B cell (primary cell): ENCODE data around the gene KCNQ1OT1. TPM values are rescaled to one million over a fixed set of nuclear protein-coding genes. Genes with fewer than 3 reads are reported as not detected.

Experiments used
- ATAC-seq: fragments of 200-7000 bp; cut with Tn5 transposase; one replicate; pipeline ENCODE4 v1.10.0; 2021; ENCODE audit warnings: low read depth, mild to moderate bottlenecking, moderate number of reproducible peaks, moderate library complexity
- CTCF ChIA-PET: fragments of 350-600 bp; sonication (Branson Sonifier 250); formaldehyde crosslinking; loops from one replicate; lab custom pipeline; 2021; ENCODE audit warnings: antibody characterized with exemption, inconsistent platforms; lab: Charles Lee
- POLR2A ChIA-PET: fragments of 350-600 bp; sonication (Branson Sonifier 250); formaldehyde crosslinking; loops from one replicate; lab custom pipeline; 2021; ENCODE audit warnings: antibody characterized with exemption; lab: Charles Lee
- DNase-seq: peaks from one replicate; pipeline ENCODE4 v3.0.0; 2013
- H2AFZ ChIP-seq: 2 replicates; pipeline ENCODE4 v1.6.1; 2012; ENCODE audit warnings: mild to moderate bottlenecking, low read depth, low read length; ENCODE audit not compliant: insufficient read depth, poor library complexity, severe bottlenecking
- H3K27ac ChIP-seq, 2 donors: 1 replicate in 1 of 2; 2 replicates in 1 of 2; pipeline ENCODE4 v1.5.1; 2012 to 2013; ENCODE audit warnings: low read length in 2 of 2, mild to moderate bottlenecking in 2 of 2, moderate library complexity in 1 of 2
- H3K27me3 ChIP-seq, 4 experiments: fragments of 200-600 bp in 1 of 4; sonication (generic) in 1 of 4; replicated peaks in 1 of 4; 1 replicate in 2 of 4; 2 replicates in 2 of 4; pipeline versions ENCODE4 v1.6.1 to v1.7.0; 2013 to 2016; ENCODE audit warnings: low read length in 3 of 4, mild to moderate bottlenecking in 2 of 4, mixed read lengths in 1 of 4, moderate library complexity in 1 of 4; ENCODE audit not compliant: insufficient read depth in 4 of 4, control insufficient read depth in 3 of 4; ENCODE audit errors: control extremely low read depth in 1 of 4
- H3K36me3 ChIP-seq, 2 experiments: replicated peaks in 1 of 2; 1 replicate in 1 of 2; 2 replicates in 1 of 2; pipeline versions ENCODE4 v1.6.1 to v1.7.1; 2013; ENCODE audit warnings: low read length in 1 of 2; ENCODE audit not compliant: insufficient read depth in 2 of 2, control insufficient read depth in 1 of 2; ENCODE audit errors: control extremely low read depth in 1 of 2, extremely low read depth in 1 of 2
- H3K4me1 ChIP-seq, 2 donors: fragments of 200-600 bp in 1 of 2; sonication (generic) in 1 of 2; 1 replicate in 1 of 2; 2 replicates in 1 of 2; pipeline versions ENCODE4 v1.5.1 to v1.6.1; 2013 to 2017; ENCODE audit warnings: low read length in 2 of 2; ENCODE audit not compliant: control insufficient read depth in 2 of 2, insufficient read depth in 2 of 2
- H3K4me2 ChIP-seq: replicated peaks from 2 replicates; pipeline ENCODE3; 2012; ENCODE audit warnings: mild to moderate bottlenecking, low read depth, low read length; ENCODE audit not compliant: poor library complexity, severe bottlenecking
- H3K4me3 ChIP-seq, 5 experiments: fragments of 200-600 bp in 1 of 5; sonication (generic) in 1 of 5; 1 replicate in 3 of 5; 2 replicates in 2 of 5; pipeline versions ENCODE4 v1.5.1 to v1.7.0; 2011 to 2016; ENCODE audit warnings: low read length in 4 of 5, mild to moderate bottlenecking in 4 of 5, low read depth in 2 of 5, control low read depth in 1 of 5, moderate library complexity in 1 of 5; ENCODE audit not compliant: insufficient read depth in 1 of 5; ENCODE audit errors: control extremely low read depth in 1 of 5, extremely low read depth in 1 of 5
- H3K79me2 ChIP-seq: fragments of 200-600 bp; sonication (generic); one replicate; pipeline ENCODE4 v1.6.0; 2016; ENCODE audit warnings: low read length; ENCODE audit not compliant: control insufficient read depth, insufficient read depth
- H3K9ac ChIP-seq: fragments of 200-600 bp; sonication (generic); 2 replicates; pipeline ENCODE4 v1.6.1; 2017; ENCODE audit warnings: mild to moderate bottlenecking, low read length, moderate library complexity
- H3K9me3 ChIP-seq, 3 donors: one replicate each; pipeline versions ENCODE4 v1.6.1 to v1.7.1; 2013; ENCODE audit warnings: low read length in 2 of 3; ENCODE audit not compliant: control insufficient read depth in 2 of 3, insufficient read depth in 1 of 3; ENCODE audit errors: control extremely low read depth in 1 of 3
- H4K20me1 ChIP-seq: 2 replicates; pipeline ENCODE4 v1.6.0; 2012; ENCODE audit warnings: mild to moderate bottlenecking, low read length; ENCODE audit not compliant: insufficient read depth, control insufficient read depth, poor library complexity, severe bottlenecking
- H3K27ac Mint-ChIP-seq: one replicate; pipeline ENCODE4 v1.8.0; 2021; ENCODE audit warnings: mixed read lengths
- H3K27me3 Mint-ChIP-seq: one replicate; pipeline ENCODE4 v1.8.0; 2021; ENCODE audit warnings: mixed read lengths
- H3K4me1 Mint-ChIP-seq: one replicate; pipeline ENCODE4 v1.8.0; 2021; ENCODE audit warnings: mixed read lengths
- H3K4me3 Mint-ChIP-seq: one replicate; pipeline ENCODE4 v1.8.0; 2021; ENCODE audit warnings: mixed read lengths
- H3K9me3 Mint-ChIP-seq: one replicate; pipeline ENCODE4 v1.8.0; 2022; ENCODE audit warnings: mixed read lengths; ENCODE audit not compliant: insufficient read depth
- EZH2 ChIP-seq: IDR thresholded peaks from 2 replicates; pipeline ENCODE4 v1.6.1; 2012; ENCODE audit warnings: borderline replicate concordance, low read depth, mild to moderate bottlenecking, moderate library complexity, low read length; ENCODE audit not compliant: insufficient read depth, poor library complexity, severe bottlenecking
- WGBS: methylation state at CpG from one replicate; pipeline ENCODE4 v1.1.5; 2013; ENCODE audit warnings: missing lambda C conversion rate; ENCODE audit not compliant: insufficient coverage; 5-methylcytosine and 5-hydroxymethylcytosine counted together
- intact Hi-C: fragments of 100-400 bp; cut with micrococcal nuclease; formaldehyde crosslinking; loops from one replicate; pipeline ENCODE4 v1.10.0; 2022
- polyA plus RNA-seq: library from polyadenylated mRNA; depleted of rRNA; stranded (reverse); fragments of >200 nt; gene quantifications from 2 replicates; pipeline ENCODE4 v1.2.3, GENCODE V29; 2012
- total RNA-seq, 2 donors: library from RNA; stranded (reverse); fragments of 120-200 nt in 1 of 2; gene quantifications; 1 replicate in 1 of 2; 2 replicates in 1 of 2; pipeline versions ENCODE4 v1.2.3 to v1.2.4, GENCODE V29; 2013 to 2022
- TF ChIP-seq, protein P1 (sequence below): fragments of 200-600 bp; IDR thresholded peaks from one replicate; pipeline ENCODE4 v1.8.0; 2022; ENCODE audit warnings: antibody characterized with exemption, mild to moderate bottlenecking

Gene KCNQ1OT1
- total and polyA plus RNA-seq, 2 donors (not counting 1 experiment from before 2014, with no cell fraction given): 0.03 to 0.89 TPM

DNA sequence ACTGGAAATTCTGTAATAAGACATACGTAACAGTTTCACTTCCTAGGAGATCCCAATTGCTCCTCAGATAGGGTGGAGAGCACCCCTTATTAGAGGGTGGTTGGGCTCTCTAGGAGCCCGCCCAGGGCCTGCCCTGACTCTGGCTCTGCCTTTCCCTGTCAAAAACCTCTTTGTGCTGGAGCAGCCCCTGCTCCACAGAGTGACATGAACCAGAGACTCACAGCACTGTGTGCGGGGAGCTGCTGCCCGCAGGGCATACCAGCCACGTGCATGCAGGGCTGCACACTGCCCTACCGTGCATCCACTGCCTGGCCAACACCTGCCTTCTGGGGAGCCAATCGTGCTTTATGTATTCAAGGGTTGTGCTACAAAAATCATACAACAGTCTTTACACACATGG is 24.3 kb downstream of the KCNQ1OT1 start:
- ChIA-PET CTCF (no interaction called here), POLR2A (no interaction called here)
- no peaks in the 10 kb centered on the region for H3K9me3 Mint-ChIP-seq
- WGBS: 88% methylated on average over 5 of the region's 7 CpGs
- no peak overlapping the region for H3K27ac Mint-ChIP-seq
- no peak overlapping the region for H3K4me3 Mint-ChIP-seq
- H3K4me1 Mint-ChIP-seq: peaks cover 24% of the 10 kb centered on the region
- ATAC-seq (no peak), DNase-seq (no peak)
- TF ChIP-seq, protein P1, sequence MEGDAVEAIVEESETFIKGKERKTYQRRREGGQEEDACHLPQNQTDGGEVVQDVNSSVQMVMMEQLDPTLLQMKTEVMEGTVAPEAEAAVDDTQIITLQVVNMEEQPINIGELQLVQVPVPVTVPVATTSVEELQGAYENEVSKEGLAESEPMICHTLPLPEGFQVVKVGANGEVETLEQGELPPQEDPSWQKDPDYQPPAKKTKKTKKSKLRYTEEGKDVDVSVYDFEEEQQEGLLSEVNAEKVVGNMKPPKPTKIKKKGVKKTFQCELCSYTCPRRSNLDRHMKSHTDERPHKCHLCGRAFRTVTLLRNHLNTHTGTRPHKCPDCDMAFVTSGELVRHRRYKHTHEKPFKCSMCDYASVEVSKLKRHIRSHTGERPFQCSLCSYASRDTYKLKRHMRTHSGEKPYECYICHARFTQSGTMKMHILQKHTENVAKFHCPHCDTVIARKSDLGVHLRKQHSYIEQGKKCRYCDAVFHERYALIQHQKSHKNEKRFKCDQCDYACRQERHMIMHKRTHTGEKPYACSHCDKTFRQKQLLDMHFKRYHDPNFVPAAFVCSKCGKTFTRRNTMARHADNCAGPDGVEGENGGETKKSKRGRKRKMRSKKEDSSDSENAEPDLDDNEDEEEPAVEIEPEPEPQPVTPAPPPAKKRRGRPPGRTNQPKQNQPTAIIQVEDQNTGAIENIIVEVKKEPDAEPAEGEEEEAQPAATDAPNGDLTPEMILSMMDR: no peak
- no peak for TF ChIP-seq EZH2
- Histone ChIP-seq H4K20me1 (peaks cover 6% of the 10 kb centered on the region), H3K4me2 (no peak overlapping the region), H3K27me3 (no peaks in the 10 kb centered on the region), H3K36me3 (no peaks in the 10 kb centered on the region), H3K4me1 (peaks cover 7 to 13% of the 10 kb centered on the region in 2 donors), H3K4me3 (no peak overlapping the region), H3K79me2 (no peaks in the 10 kb centered on the region), H2AFZ (no peak overlapping the region), H3K9ac (no peak overlapping the region), H3K9me3 (peaks cover 0 to 6% (median 0%) of the 10 kb centered on the region in 3 donors), H3K27ac (no peak overlapping the region)
- intact Hi-C loops: no loop called here
- H3K27me3 Mint-ChIP-seq: no peaks in the 10 kb centered on the region

DNA sequence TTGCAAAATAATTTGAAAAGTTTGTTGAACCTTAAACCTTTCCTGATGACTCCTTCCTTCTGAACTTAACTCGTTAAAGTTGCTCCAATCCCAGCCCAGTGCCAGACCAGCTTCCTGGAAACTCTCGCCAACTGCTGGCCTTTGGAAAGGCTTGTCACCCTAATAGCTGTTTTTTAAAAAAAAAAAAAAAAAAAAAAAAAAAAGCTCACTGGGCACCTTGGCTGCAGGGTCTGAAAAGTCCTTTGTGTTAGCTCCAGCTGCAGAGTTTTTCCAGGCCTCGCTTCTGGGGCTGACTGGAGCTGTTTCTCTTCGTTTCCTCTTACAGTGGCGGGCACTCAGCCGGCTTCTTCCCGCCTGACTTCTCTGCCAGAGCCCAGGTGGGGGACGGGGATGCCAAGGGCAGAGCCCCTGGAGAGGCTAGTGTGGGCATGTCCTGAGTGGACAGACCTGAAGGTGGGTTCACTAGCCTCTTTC is 25.1 kb downstream of the KCNQ1OT1 start:
- Mint-ChIP-seq H3K4me1 (peaks cover 25% of the 10 kb centered on the region), H3K27ac (no peak overlapping the region), H3K27me3 (no peaks in the 10 kb centered on the region), H3K9me3 (no peaks in the 10 kb centered on the region), H3K4me3 (no peak overlapping the region)
- CTCF ChIA-PET: interaction anchor here (0.5 kb wide), 1 partner anchor 218 kb away, joined by 3 read pairs; no protein-coding TSS in a partner anchor
- no peak for TF ChIP-seq EZH2
- TF ChIP-seq, protein P1: no peak
- POLR2A ChIA-PET: interaction anchor here (0.7 kb wide), 1 partner anchor 49 kb away, joined by 6 read pairs; no protein-coding TSS in a partner anchor
- Histone ChIP-seq H2AFZ (no peak overlapping the region), H3K4me1 (peaks cover 7 to 13% of the 10 kb centered on the region in 2 donors), H3K79me2 (no peaks in the 10 kb centered on the region), H3K9ac (no peak overlapping the region), H3K9me3 (peaks cover 0 to 6% (median 0%) of the 10 kb centered on the region in 3 donors), H3K27me3 (no peaks in the 10 kb centered on the region), H3K4me2 (no peak overlapping the region), H3K36me3 (peaks cover 0 to 3% of the 10 kb centered on the region in 2 experiments), H4K20me1 (peaks cover 6% of the 10 kb centered on the region), H3K4me3 (no peak overlapping the region), H3K27ac (no peak overlapping the region)
- ATAC-seq (no peak), DNase-seq (no peak)
- 100% methylated on average over 3 of the region's 8 CpGs for WGBS
- intact Hi-C loops: no loop called here
